ENCODE results near the gene BOC. TPM values are rescaled to one million over a fixed set of nuclear protein-coding genes. Genes with fewer than 3 reads are reported as not detected.

The BOC gene
- total RNA-seq, 2 experiments from 2014 or later, result not detected

DNA sequence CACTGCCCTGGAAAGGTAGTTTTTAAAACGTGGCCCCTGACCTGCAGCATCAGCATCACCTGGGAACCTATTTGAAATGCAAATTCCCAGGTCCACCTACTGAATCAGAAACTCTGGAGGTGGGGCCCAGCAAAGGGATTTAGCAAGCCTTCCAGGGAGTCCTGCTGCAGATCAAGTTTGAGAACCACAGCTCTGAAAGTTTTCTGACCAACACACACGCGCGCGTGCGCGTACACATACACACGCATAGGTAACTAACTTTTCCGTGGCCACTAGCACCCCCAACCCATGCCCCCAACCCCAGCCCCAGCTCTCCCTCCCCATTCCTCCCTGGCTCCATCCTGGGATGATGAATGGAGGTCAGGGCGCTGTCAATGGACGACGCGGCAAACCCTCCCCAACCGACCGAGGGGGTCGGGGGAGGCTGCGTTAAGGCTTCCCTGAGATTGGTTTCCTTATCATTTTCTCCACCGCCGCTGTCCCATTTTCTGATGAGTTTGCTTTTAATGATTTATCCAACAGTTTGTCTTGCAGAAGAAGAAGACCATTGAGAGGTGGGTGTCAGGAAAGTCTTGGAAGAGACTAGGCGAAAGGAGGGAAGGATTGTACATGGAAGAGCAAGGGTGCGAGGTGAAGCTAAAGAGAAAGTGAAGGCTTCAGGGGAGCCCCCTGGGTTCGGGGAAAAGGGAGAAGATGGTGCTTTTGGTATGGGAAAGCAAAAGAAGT is 590 bp upstream of the BOC start:
- Mint-ChIP-seq H3K27ac (no peak overlapping the region), H3K27me3 (peaks cover 80% of the 10 kb centered on the region), H3K4me1 (ENCODE audit: low read depth) (peaks cover 11% of the 10 kb centered on the region), H3K9me3 (no peaks in the 10 kb centered on the region), H3K4me3 (peak overlapping the region; percentile 45), H3K36me3 (ENCODE audit: low read depth) (no peaks in the 10 kb centered on the region)
- no peak for TF ChIP-seq CTCF (IDR thresholded peaks at IDR 0.05)
- Histone ChIP-seq H3K27me3 (ENCODE audit: control insufficient read depth in 1 of 2, insufficient read depth in 2 of 2, low read length in 2 of 2) (peaks cover 27 to 70% of the 10 kb centered on the region in 2 experiments), H3K4me1 (ENCODE audit: insufficient read depth, low read length) (peaks cover 7% of the 10 kb centered on the region), H3K36me3 (ENCODE audit: insufficient read depth, low read length) (no peaks in the 10 kb centered on the region), H3K27ac (ENCODE audit: low read depth in 1 of 2, low read length in 2 of 2) (no peak overlapping the region), H3K9me3 (ENCODE audit: control insufficient read depth in 1 of 2, insufficient read depth in 1 of 2, low read length in 2 of 2) (no peaks in the 10 kb centered on the region), H3K4me3 (ENCODE audit: low read length) (no peak overlapping the region)
- ATAC-seq (ENCODE audit: poor library complexity), result no peak
- CTCF ChIA-PET, result no interaction called here
- no peak for DNase-seq
- POLR2A ChIA-PET, result no interaction called here
- intact Hi-C loops (cut with DNase I, micrococcal nuclease), result no loop called here

GRCh38 chr3:113212150-113212843 is 940 bp downstream of the BOC start:
- H3K9me3 ChIP-seq (ENCODE audit: control insufficient read depth in 1 of 2, insufficient read depth in 1 of 2, low read length in 2 of 2), result no peaks in the 10 kb centered on the region
- H3K4me1 ChIP-seq (ENCODE audit: insufficient read depth, low read length), result peaks cover 7% of the 10 kb centered on the region
- no peak for ATAC-seq (ENCODE audit: poor library complexity)
- H3K27ac ChIP-seq (ENCODE audit: low read depth in 1 of 2, low read length in 2 of 2), result no peak overlapping the region
- peaks cover 11% of the 10 kb centered on the region for H3K4me1 Mint-ChIP-seq (ENCODE audit: low read depth)
- no peak overlapping the region for H3K4me3 ChIP-seq (ENCODE audit: low read length)
- no peak overlapping the region for H3K27ac Mint-ChIP-seq
- DNase-seq, result peak in 2 of 14 experiments; percentile 17 to 20
- H3K9me3 Mint-ChIP-seq, result no peaks in the 10 kb centered on the region
- peaks cover 75% of the 10 kb centered on the region for H3K27me3 Mint-ChIP-seq
- no peaks in the 10 kb centered on the region for H3K36me3 Mint-ChIP-seq (ENCODE audit: low read depth)
- H3K36me3 ChIP-seq (ENCODE audit: insufficient read depth, low read length), result no peaks in the 10 kb centered on the region
- ChIA-PET POLR2A (no interaction called here), CTCF (no interaction called here)
- no peak for TF ChIP-seq CTCF (IDR thresholded peaks at IDR 0.05)
- peaks cover 27 to 62% of the 10 kb centered on the region in 2 experiments for H3K27me3 ChIP-seq (ENCODE audit: control insufficient read depth in 1 of 2, insufficient read depth in 2 of 2, low read length in 2 of 2)
- peak overlapping the region; percentile 49 for H3K4me3 Mint-ChIP-seq
- intact Hi-C loops (cut with DNase I, micrococcal nuclease), result no loop called here

GRCh38 chr3:113212844-113213375 is 1.6 kb downstream of the BOC start:
- H3K4me3 Mint-ChIP-seq, result no peak overlapping the region
- DNase-seq, result no peak
- POLR2A ChIA-PET, result no interaction called here

More at GRCh38 chr3:113212844-113213375, 1.6 kb downstream of the BOC start:
- no peak for TF ChIP-seq CTCF (IDR thresholded peaks at IDR 0.05)
- Mint-ChIP-seq H3K36me3 (ENCODE audit: low read depth) (no peaks in the 10 kb centered on the region), H3K9me3 (no peaks in the 10 kb centered on the region), H3K27ac (no peak overlapping the region), H3K27me3 (peaks cover 69% of the 10 kb centered on the region), H3K4me1 (ENCODE audit: low read depth) (peaks cover 11% of the 10 kb centered on the region)
- intact Hi-C loops (cut with DNase I, micrococcal nuclease), result no loop called here
- CTCF ChIA-PET, result no interaction called here
- Histone ChIP-seq H3K27me3 (ENCODE audit: control insufficient read depth in 1 of 2, insufficient read depth in 2 of 2, low read length in 2 of 2) (peaks cover 27 to 56% of the 10 kb centered on the region in 2 experiments), H3K4me3 (ENCODE audit: low read length) (no peak overlapping the region), H3K4me1 (ENCODE audit: insufficient read depth, low read length) (peaks cover 7% of the 10 kb centered on the region), H3K27ac (ENCODE audit: low read depth in 1 of 2, low read length in 2 of 2) (no peak overlapping the region), H3K9me3 (ENCODE audit: control insufficient read depth in 1 of 2, insufficient read depth in 1 of 2, low read length in 2 of 2) (no peaks in the 10 kb centered on the region), H3K36me3 (ENCODE audit: insufficient read depth, low read length) (no peaks in the 10 kb centered on the region)
- no peak for ATAC-seq (ENCODE audit: poor library complexity)

All from CD4-positive, alpha-beta T cell (primary cell).